Measurements from ENCODE around the gene WDR38.
A peak's percentile ranks its signal among the peaks of the same experiment; 100 is the strongest.

The WDR38 gene

DNA sequence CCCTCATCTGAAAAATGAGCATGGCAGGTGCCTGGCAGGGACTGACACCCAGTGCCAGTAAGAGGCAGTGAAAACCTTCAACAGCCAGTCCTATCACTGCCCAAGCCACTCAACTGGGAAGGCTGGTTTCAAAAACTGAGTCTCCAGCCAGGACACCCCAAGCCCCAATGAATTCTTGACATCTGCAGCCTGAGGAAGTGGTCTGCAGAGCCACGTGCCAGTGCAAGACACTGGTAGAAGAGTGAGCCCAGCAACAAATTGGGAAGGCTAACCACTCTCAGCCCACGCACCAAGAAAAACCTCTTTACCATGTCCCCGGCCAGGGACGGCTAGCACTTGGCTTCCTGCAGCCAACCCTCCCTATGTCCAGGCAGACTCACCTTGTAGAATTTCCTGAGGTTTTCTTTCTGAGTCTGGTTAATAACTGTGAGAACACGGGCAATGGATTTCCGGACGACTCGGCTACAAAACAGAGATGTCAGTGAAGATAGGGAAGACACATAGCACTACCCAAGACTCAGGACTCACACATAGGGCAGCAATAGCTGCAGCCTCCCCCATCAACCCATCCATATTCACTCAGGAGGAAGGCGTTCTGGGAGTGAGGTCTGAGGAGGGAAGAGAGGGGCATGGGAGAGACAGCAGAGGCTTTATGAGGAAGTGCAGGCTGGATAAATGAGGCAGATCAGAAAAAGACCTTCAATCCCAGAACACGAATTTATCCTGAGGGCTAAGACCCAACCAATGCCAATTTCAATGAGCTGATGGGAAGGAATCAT, 6.7 kb downstream of the WDR38 start:
- DNase-seq, result no peak

- no peak for DNase-seq
Measured at GRCh38 chr9:124860582-124861341, 7.5 kb downstream of the WDR38 start.

DNA sequence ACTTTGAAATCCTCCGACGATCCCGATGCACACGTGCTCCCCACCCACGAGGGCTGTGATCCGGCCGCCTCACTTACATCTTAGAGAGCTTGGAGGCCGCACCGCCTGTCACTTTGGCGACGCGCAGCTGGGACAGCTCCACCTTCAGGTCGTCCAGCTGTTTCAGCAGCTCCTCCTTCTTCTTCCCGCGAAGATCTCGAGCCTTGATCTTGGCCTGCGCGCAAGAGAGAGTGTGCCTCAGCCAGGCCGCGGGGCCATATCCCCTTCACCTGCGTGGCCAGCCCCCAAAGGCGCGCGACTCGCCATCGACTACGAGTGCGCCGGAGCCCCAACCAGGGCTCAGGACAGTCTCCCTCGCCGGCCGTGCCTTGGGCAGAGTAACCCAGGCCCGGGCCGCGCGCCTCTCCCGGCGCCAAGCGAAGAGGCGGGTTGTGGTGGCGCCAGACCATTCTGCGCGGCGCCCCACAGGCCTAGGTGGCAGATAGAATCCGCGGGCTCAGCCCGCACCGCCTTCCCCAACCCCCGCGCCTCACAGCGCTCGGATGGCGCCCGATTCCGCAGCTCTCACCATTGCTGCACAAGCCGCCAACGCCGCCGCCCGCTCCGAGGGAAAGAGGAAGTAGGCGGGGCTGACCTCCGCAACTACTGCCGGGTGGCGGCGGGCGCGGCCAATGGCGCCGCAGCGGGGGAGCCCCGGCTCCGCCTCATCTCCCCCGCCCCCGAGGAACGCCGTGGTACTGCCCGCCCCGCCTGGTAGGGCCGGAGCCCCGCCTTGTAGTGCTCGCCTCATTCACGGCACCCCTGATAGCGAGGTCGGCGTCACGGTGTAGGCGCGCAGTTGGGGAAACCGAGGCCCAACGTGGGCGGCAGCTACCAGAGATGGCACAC, 8.3 kb downstream of the WDR38 start, which contains the start of the genes ARPC5L and RPL35:
TSS of gene ARPC5L (plus strand) at position 789 of the 888 bp plus-strand sequence. CDS start 7,161 bp downstream, outside the sequence.
TSS of gene RPL35 (minus strand) at position 616 of the 888 bp plus-strand sequence. CDS start at position 571, 45 bp downstream.
- peak; percentile 92 for DNase-seq

GRCh38 chr9:124863371-124863871, 10.2 kb downstream of the WDR38 start:
- peak; percentile 39 for DNase-seq

- DNase-seq, result peak; percentile 87
Measured at GRCh38 chr9:124868511-124869465, 15.5 kb downstream of the WDR38 start.

DNA sequence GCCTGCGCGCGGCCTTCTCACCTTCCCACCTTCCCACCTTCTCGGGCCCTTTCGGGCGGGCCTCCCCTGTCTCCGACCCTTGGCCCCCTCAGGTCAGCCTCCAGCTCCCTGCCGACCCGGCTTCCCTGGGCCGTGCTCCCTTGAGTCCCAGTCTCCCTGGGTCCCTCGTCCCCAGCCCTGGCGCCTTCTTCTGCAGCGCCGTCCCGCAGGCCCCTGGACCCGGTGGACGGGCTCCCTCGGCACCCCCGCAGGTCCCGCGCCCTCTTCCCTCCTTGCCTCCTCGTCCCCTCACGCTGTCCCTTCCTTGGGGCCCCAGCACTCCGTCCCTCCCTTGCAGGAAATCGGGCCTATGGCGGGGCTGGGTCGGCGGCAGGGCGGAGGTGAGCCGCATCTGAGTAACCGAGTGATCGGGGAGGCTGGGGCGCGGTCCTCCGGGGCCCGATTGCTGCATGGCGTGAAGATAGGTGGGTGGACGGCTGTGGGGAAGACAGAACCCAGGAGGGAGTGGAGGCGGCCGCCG, 16.3 kb downstream of the WDR38 start:
- peak; percentile 49 for DNase-seq

DNA sequence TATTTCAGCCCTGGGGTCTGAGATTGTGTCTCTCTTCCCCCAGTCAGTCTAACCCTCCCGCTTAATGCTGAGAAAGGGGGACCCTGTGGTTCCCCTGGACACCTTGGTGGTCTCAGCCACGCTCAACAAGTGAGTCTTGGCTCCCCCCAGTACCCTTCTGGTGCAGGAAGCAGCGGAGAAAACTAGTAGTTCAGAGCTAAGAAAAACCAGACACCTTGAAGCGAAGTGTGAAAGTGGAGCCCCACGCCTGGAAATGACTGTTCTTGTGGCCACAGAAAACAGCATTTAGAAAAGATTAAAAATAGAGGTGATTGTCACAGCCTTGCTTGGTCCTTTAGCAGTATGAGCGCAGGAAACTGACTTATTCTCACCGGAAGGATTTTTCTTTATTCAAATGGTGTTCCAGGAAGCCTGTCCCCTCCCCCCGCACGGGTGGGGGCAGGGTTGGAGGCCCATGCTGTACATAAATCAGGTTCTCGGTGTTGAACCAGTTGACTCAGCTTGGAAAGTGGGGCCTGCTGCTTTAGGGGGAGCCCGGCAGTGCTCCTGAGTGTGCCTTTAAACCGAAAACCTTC, 16.8 kb downstream of the WDR38 start:
- DNase-seq, result peak; percentile 62

GRCh38 chr9:124870723-124871122, 17.5 kb downstream of the WDR38 start:
- DNase-seq, result no peak

DNA sequence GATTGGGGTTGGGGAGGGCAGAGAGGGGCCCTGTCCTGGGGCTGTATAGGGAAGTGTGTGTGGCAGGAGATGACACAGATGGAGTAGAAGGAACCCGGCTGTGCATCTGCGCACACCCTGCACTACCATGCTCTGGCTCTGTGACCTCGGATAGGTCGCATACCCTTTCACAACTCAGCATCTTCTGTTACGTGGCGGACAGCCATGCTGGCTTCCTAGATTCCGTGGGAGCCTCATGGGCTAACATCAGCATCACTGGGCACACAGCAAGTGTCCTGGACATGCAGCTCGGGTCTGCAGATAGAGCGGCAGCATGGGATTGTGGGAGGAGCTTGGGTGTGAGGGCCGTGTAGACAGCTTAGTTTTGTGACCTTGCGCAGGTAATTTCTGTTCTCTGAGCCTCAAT, 17.9 kb downstream of the WDR38 start:
- DNase-seq, result no peak

- no peak for DNase-seq
Measured at GRCh38 chr9:124873664-124874063, 20.4 kb downstream of the WDR38 start.

- no peak for DNase-seq
Measured at GRCh38 chr9:124875501-124875900, 22.2 kb downstream of the WDR38 start.

- no peak for DNase-seq
Measured at GRCh38 chr9:124877021-124877782, 23.9 kb downstream of the WDR38 start.

DNA sequence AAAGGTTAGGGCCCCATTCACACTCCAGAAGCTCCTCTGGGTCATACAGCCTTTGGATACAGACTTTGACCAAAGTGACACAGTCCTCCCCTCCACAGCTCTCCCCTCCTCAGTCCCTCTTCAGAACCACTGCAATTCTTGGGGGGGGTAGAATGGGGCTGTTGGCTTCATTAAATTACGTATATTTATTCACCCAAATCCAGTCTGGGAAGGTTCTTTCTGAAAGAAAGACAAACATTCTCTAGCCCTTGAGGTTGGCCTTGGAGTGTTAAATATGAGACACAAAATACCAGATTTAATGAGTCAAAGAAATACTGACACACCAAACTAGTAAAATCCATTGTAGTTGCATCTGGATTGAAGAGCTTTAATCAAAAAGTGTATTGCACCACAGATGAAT, 24.8 kb downstream of the WDR38 start:
- no peak for DNase-seq

GRCh38 chr9:124878518-124878917, 25.3 kb downstream of the WDR38 start:
- no peak for DNase-seq

DNA sequence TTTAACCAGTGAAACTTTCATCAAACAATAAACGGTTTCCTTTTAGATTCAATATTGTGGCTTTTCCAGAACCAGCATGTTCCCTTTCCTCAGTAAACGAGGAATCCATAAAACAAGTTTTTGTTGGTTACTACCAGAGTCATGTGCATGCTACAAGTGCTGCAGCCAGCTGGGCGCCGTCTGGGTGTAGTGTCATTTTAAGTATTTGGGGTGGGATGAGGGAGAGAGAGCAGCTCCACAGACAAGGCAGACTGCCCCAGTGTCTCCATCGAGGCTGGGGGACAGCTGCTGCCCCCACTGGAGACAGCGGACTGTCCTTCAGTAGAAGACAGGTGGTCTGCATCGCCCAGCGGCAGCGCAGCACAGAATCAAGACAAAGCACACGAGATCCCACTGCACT, 26.0 kb downstream of the WDR38 start:
- DNase-seq, result no peak

- DNase-seq, result no peak
Measured at GRCh38 chr9:124880501-124880900, 27.2 kb downstream of the WDR38 start.

- DNase-seq, result no peak
Measured at GRCh38 chr9:124881138-124881743, 28.0 kb downstream of the WDR38 start.

GRCh38 chr9:124882231-124882630, 29.0 kb downstream of the WDR38 start:
- DNase-seq, result no peak

- no peak for DNase-seq
Measured at GRCh38 chr9:124884376-124884775, 31.1 kb downstream of the WDR38 start.

GRCh38 chr9:124885551-124885950, 32.3 kb downstream of the WDR38 start:
- DNase-seq, result no peak
